ENCODE results near the gene BNIP3.

- no peak for TF ChIP-seq NR2F2 (IDR thresholded peaks at IDR 0.05)
- TF ChIP-seq, protein P1, sequence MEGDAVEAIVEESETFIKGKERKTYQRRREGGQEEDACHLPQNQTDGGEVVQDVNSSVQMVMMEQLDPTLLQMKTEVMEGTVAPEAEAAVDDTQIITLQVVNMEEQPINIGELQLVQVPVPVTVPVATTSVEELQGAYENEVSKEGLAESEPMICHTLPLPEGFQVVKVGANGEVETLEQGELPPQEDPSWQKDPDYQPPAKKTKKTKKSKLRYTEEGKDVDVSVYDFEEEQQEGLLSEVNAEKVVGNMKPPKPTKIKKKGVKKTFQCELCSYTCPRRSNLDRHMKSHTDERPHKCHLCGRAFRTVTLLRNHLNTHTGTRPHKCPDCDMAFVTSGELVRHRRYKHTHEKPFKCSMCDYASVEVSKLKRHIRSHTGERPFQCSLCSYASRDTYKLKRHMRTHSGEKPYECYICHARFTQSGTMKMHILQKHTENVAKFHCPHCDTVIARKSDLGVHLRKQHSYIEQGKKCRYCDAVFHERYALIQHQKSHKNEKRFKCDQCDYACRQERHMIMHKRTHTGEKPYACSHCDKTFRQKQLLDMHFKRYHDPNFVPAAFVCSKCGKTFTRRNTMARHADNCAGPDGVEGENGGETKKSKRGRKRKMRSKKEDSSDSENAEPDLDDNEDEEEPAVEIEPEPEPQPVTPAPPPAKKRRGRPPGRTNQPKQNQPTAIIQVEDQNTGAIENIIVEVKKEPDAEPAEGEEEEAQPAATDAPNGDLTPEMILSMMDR (IDR thresholded peaks at IDR 0.05; ENCODE audit: low read depth, low read length, missing input control), result no peak
- no peak for TF ChIP-seq RAD21 (IDR thresholded peaks at IDR 0.05)
- no peak for TF ChIP-seq MAX (IDR thresholded peaks at IDR 0.05)
Observed at GRCh38 chr10:131923038-131923756, 58.5 kb downstream of the BNIP3 start.

Measured in liver (tissue), 3 donors.